Measurements from ENCODE around the gene STRN3. TPM values are rescaled to one million over a fixed set of nuclear protein-coding genes. Genes with fewer than 3 reads are reported as not detected.

STRN3 gene
- total RNA-seq, 1 donor from 2014 or later = 58.1 TPM

GRCh38 chr14:31003284-31003683 lies 22.9 kb downstream of the STRN3 start:
- Mint-ChIP-seq H3K27me3 (ENCODE audit: low read depth) (no peaks in the 10 kb centered on the region), H3K36me3 (peaks cover 47% of the 10 kb centered on the region), H3K9me3 (peaks cover 17% of the 10 kb centered on the region), H3K27ac (no peak overlapping the region), H3K4me3 (no peak overlapping the region), H3K4me1 (peaks cover 3% of the 10 kb centered on the region)
- no peak for TF ChIP-seq CTCF (IDR thresholded peaks at IDR 0.05; ENCODE audit: unreplicated experiment)
- no peak for DNase-seq (ENCODE audit: low spot score in 2 of 2, unreplicated experiment in 2 of 2)

- Mint-ChIP-seq H3K27me3 (ENCODE audit: low read depth) (no peaks in the 10 kb centered on the region), H3K27ac (no peak overlapping the region), H3K4me1 (peaks cover 3% of the 10 kb centered on the region), H3K36me3 (peaks cover 56% of the 10 kb centered on the region), H3K4me3 (no peak overlapping the region), H3K9me3 (peaks cover 27% of the 10 kb centered on the region)
- TF ChIP-seq CTCF (IDR thresholded peaks at IDR 0.05; ENCODE audit: unreplicated experiment) = no peak
- DNase-seq (ENCODE audit: low spot score in 2 of 2, unreplicated experiment in 2 of 2) = no peak
These were observed 24.9 kb downstream of the STRN3 start for GRCh38 chr14:31001339-31001658.

- H3K27me3 Mint-ChIP-seq (ENCODE audit: low read depth) = no peaks in the 10 kb centered on the region
- H3K4me1 Mint-ChIP-seq = peaks cover 7% of the 10 kb centered on the region
- H3K36me3 Mint-ChIP-seq = peaks cover 56% of the 10 kb centered on the region
- no peak overlapping the region for H3K4me3 Mint-ChIP-seq
- H3K27ac Mint-ChIP-seq = no peak overlapping the region
- TF ChIP-seq CTCF (IDR thresholded peaks at IDR 0.05; ENCODE audit: unreplicated experiment) = no peak
- DNase-seq (ENCODE audit: low spot score in 2 of 2, unreplicated experiment in 2 of 2) = no peak
- peaks cover 27% of the 10 kb centered on the region for H3K9me3 Mint-ChIP-seq
These were observed 25.4 kb downstream of the STRN3 start for GRCh38 chr14:31000629-31001338.

GRCh38 chr14:30999038-30999773 lies 27.0 kb downstream of the STRN3 start:
- H3K4me1 Mint-ChIP-seq = peaks cover 14% of the 10 kb centered on the region
- H3K4me3 Mint-ChIP-seq = no peak overlapping the region
- H3K27me3 Mint-ChIP-seq (ENCODE audit: low read depth) = no peaks in the 10 kb centered on the region
- H3K36me3 Mint-ChIP-seq = peaks cover 53% of the 10 kb centered on the region
- peaks cover 27% of the 10 kb centered on the region for H3K9me3 Mint-ChIP-seq
- DNase-seq (ENCODE audit: low spot score in 2 of 2, unreplicated experiment in 2 of 2) = no peak
- no peak overlapping the region for H3K27ac Mint-ChIP-seq
- TF ChIP-seq CTCF (IDR thresholded peaks at IDR 0.05; ENCODE audit: unreplicated experiment) = no peak

- no peak for TF ChIP-seq CTCF (IDR thresholded peaks at IDR 0.05; ENCODE audit: unreplicated experiment)
- H3K27me3 Mint-ChIP-seq (ENCODE audit: low read depth) = no peaks in the 10 kb centered on the region
- DNase-seq (ENCODE audit: low spot score in 2 of 2, unreplicated experiment in 2 of 2) = no peak
- peaks cover 27% of the 10 kb centered on the region for H3K9me3 Mint-ChIP-seq
- no peak overlapping the region for H3K4me3 Mint-ChIP-seq
- peaks cover 14% of the 10 kb centered on the region for H3K4me1 Mint-ChIP-seq
- H3K27ac Mint-ChIP-seq = no peak overlapping the region
- peaks cover 50% of the 10 kb centered on the region for H3K36me3 Mint-ChIP-seq
These were observed 28.0 kb downstream of the STRN3 start for GRCh38 chr14:30998100-30998706.

Measured in mesothelial cell of epicardium (in vitro differentiated cells).